Body of pancreas (tissue), 4 donors: ENCODE data around the gene HOXB2.

Source experiments
- POLR2A ChIP-seq, 3 donors: fragments of 450-650 bp; IDR thresholded peaks; one replicate each; pipeline ENCODE4 v1.6.1; 2016; ENCODE audit warnings: antibody characterized with exemption in 3 of 3, mild to moderate bottlenecking in 2 of 3
- TF ChIP-seq, protein P1 (sequence below), 7 experiments: fragments of 450-650 bp in 4 of 7; fragments of 200-600 bp in 3 of 7; sonication (generic) in 3 of 7; IDR thresholded peaks; one replicate each; pipeline ENCODE4 v1.5.1; 2016 to 2019; ENCODE audit warnings: antibody characterized with exemption in 7 of 7

DNA sequence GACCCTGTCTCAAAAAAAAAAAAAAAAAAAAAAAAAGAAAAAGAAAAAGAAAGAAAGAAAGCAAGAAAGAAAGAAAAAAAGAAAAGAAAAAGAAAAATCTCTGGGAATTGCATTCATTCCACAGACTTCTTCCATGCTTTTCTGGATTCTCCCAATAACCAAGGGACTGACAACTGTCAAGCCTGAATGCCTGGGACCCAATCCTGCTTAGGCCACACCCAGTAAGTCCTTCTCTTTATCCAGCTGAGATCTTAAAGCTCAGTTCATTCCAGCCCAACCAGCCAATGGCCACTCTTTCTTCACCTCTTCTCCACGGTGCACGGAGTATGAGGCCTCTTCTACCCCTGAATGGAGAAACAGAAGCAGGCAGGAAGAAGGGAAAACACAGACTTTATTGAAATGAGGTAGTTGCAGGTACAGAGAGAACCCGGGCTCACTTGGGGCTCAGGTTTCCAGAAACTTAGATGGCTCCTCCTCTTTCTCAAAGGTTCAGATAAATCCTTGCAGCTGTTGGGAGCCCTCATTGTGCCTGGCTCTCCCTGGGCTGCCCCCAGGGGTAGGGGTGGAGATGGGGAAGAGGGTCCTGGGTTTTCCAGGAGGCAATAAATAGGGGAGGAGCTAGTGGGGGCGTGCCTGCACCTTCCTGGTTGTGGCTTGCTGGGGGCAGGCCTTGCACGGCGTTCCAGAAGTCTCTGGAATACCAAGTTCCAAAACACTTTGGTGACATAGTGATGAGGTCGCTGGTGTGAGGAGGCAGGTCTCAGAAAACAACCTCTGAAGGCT, 16.6 kb downstream of the HOXB2 start:
- no peak for TF ChIP-seq POLR2A (IDR thresholded peaks at IDR 0.05)
- TF ChIP-seq, protein P1, sequence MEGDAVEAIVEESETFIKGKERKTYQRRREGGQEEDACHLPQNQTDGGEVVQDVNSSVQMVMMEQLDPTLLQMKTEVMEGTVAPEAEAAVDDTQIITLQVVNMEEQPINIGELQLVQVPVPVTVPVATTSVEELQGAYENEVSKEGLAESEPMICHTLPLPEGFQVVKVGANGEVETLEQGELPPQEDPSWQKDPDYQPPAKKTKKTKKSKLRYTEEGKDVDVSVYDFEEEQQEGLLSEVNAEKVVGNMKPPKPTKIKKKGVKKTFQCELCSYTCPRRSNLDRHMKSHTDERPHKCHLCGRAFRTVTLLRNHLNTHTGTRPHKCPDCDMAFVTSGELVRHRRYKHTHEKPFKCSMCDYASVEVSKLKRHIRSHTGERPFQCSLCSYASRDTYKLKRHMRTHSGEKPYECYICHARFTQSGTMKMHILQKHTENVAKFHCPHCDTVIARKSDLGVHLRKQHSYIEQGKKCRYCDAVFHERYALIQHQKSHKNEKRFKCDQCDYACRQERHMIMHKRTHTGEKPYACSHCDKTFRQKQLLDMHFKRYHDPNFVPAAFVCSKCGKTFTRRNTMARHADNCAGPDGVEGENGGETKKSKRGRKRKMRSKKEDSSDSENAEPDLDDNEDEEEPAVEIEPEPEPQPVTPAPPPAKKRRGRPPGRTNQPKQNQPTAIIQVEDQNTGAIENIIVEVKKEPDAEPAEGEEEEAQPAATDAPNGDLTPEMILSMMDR (IDR thresholded peaks at IDR 0.05): no peak
